GM13977 (cell line): Measurements from ENCODE around the gene HIVEP3.

ENCODE experiments used
- DNase-seq: peaks from one replicate; pipeline ENCODE4 v3.0.0; 2012; ENCODE audit warnings: low spot score
- in situ Hi-C: fragments of 300-500 bp; cut with MboI; formaldehyde crosslinking; loops from one replicate; pipeline ENCODE4 v1.12.0; 2022; ENCODE audit warnings: low sequenced_read_pairs, low pct_unique_long_range_greater_than_20kb, mixed read lengths, inconsistent platforms; ENCODE audit not compliant: unreplicated experiment
- TF ChIP-seq, protein P1 (sequence below): IDR thresholded peaks from 2 replicates; pipeline ENCODE4 v1.5.1; 2012; ENCODE audit warnings: mild to moderate bottlenecking, control low read depth; ENCODE audit not compliant: insufficient read depth; ENCODE audit errors: extremely low read depth, missing control alignments

The HIVEP3 gene

DNA sequence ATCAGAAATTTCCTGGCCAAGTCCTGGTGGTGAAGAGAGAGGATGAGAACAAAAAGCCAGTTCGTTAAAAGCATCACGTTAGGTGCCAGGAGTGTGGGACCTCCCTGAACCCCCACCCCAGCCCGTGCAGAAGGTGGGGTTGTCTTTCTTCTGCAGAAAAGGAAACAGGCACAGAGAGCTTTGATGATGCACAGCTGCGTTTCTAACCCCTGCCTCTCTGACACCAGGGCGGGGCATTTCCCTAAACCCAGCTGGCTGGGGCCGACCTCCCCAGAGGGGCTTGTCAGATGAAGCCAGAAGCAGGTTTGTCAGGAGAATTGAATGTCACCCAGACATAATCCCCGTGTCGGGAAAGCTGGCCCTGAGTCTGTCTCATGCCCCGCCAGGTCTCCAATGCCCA, 244.9 kb downstream of the HIVEP3 start:
- in situ Hi-C loops: no loop called here
- peak; percentile 55 for DNase-seq

GRCh38 chr1:41673378-41673777, 245.3 kb downstream of the HIVEP3 start:
- DNase-seq: peak; percentile 63
- TF ChIP-seq, protein P1, sequence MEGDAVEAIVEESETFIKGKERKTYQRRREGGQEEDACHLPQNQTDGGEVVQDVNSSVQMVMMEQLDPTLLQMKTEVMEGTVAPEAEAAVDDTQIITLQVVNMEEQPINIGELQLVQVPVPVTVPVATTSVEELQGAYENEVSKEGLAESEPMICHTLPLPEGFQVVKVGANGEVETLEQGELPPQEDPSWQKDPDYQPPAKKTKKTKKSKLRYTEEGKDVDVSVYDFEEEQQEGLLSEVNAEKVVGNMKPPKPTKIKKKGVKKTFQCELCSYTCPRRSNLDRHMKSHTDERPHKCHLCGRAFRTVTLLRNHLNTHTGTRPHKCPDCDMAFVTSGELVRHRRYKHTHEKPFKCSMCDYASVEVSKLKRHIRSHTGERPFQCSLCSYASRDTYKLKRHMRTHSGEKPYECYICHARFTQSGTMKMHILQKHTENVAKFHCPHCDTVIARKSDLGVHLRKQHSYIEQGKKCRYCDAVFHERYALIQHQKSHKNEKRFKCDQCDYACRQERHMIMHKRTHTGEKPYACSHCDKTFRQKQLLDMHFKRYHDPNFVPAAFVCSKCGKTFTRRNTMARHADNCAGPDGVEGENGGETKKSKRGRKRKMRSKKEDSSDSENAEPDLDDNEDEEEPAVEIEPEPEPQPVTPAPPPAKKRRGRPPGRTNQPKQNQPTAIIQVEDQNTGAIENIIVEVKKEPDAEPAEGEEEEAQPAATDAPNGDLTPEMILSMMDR: no peak
- in situ Hi-C loops: no loop called here

More for the DNA sequence above, 244.9 kb downstream of the HIVEP3 start:
- TF ChIP-seq, protein P1: no peak

GRCh38 chr1:41672641-41673361, 245.9 kb downstream of the HIVEP3 start:
- DNase-seq: no peak
- TF ChIP-seq, protein P1: no peak
- in situ Hi-C loops: no loop called here

DNA sequence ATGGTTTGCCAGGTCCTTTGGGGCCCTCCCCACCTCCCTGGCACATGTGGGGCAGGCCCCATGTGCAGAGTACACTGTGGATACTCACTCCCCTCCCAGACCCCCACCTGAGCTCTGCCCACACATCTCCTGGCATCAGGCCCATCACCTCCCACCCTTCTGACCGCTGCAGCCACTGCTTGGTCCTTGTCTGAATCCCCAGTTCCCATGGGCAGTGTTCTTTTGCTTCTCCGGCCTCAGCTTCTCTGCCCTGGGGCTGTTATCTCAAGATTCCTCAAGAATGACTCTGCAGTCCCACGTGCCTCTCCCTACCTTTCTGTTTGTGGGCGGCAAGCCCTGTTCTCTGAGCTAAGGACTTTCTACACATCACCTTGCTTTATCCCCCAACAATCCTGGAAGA, 246.5 kb downstream of the HIVEP3 start:
- no peak for DNase-seq
- in situ Hi-C loops: no loop called here

DNA sequence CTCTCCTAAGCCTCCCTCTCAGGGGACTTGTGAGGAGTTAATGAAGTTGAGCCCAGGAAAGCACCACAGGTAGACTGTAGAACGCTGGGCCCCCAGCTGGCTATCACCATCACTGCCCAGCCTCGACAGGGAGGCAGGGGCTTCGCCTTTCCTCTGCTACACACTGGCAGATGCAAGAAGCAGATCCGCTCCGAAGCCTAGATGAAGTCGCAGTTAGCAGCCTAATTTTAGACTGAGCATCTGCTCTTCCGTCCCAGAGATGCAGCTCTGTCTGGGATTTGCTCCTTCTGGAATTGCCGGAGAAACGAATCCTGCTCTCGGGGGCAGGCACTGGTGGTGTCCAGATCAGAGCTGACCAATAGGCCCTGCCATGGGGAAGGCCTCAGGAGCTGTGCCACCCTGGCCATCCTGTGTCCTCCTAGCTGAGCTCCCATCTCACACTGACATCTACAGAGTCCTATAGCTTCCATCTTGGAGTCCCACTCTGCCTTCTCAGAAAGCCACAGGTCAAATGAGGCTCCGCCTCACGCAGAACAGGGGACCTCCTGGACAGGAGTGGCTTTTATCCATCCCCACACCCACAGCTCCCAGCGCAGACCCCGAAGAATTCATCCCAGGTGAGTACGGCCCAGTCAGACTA, 247.5 kb downstream of the HIVEP3 start:
- TF ChIP-seq, protein P1: no peak
- in situ Hi-C loops: no loop called here
- DNase-seq: no peak

More for the DNA sequence above, 246.5 kb downstream of the HIVEP3 start:
- TF ChIP-seq, protein P1: no peak

GRCh38 chr1:41670217-41670957, 248.3 kb downstream of the HIVEP3 start:
- DNase-seq: no peak
- in situ Hi-C loops: no loop called here
- TF ChIP-seq, protein P1: no peak
